Kidney glomerular epithelial cell (primary cell): ENCODE measurements around the gene CTSK.

Experiments
- DNase-seq: peaks from one replicate; lab custom pipeline; 2025; lab: John Stamatoyannopoulos, UW

CTSK gene

DNA sequence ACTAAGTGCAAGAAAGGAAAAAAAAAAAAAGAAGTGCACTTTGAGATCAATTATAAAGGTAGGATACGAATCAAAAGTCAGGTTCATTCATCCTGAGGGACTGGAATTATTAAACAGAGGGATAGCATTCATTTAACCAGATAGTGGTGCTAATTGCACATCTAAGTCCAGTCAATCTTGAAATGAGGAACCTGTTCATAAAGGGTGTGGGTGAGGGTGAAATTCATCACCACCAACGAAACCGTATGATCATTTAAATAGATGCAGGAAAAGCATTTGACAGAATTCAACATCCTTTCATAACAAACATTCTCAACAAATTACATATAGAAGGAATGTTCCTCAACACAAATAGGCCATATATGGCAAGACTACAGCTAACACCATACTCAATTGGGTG, 48.0 kb downstream of the CTSK start:
- DNase-seq, result no peak

DNA sequence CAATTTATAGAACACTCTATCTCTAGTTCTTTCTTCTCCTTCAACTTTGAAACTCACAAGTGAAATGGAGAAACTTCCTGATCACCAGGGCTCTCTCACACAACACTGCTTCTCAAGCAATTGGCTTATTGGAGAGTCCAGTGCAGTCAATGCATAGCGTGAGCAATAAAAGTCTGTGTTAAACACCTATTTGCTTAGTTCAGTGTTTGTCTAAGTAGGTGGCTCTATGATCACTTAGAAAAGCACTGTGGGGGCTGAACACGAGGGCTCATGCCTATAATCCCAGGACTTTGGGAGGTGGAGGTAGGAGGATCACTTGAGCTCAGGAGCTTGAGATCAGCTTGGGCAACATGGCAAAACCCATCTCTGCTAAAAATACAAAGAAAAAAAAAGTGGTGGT, 54.6 kb downstream of the CTSK start:
- no peak for DNase-seq

DNA sequence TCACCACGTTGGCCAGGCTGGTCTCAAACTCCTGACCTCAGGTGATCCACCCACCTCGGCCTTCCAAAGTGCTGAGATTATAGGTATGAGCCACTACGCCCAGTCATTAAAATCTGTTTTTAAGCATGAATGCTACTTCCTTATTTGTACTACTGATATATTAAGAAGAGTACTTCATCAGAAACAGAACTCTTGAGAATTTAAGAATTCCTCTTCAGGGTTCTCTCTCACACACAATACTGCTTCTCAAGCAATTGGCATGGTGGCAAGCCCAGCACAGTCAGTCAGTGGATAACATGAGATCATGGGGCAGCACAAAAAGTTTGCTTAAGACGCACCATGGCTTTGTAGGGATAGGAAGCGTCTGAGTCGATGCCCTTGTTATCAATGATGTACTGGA, 56.6 kb downstream of the CTSK start:
- no peak for DNase-seq

DNA sequence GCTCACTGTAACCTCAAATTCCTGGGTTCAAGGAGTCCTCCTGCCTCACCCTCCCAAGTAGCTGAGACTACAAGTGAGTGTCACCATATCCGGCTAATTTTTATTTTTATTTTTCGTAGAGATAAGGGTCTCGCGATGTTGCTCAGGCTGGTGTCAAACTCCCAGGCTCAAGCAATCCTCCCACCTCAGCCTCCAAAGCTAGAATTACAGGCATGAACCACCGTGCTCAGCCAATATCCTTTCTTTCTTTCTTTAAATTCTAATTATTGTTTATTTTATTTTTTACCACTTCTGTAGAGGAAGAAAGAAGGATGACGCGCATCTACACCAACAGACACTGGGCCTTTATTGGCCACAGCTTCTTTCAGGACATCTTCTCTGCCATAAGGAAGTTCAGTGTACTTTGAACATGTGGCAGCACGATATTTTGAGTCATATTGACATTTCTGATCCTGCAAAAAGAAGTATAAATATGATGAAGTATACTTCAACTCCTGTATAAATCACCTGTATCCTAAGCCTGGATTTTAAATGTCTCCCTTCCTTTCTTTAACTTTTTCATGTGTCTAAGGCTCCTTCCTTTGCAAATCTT, 58.2 kb downstream of the CTSK start:
- DNase-seq, result no peak

DNA sequence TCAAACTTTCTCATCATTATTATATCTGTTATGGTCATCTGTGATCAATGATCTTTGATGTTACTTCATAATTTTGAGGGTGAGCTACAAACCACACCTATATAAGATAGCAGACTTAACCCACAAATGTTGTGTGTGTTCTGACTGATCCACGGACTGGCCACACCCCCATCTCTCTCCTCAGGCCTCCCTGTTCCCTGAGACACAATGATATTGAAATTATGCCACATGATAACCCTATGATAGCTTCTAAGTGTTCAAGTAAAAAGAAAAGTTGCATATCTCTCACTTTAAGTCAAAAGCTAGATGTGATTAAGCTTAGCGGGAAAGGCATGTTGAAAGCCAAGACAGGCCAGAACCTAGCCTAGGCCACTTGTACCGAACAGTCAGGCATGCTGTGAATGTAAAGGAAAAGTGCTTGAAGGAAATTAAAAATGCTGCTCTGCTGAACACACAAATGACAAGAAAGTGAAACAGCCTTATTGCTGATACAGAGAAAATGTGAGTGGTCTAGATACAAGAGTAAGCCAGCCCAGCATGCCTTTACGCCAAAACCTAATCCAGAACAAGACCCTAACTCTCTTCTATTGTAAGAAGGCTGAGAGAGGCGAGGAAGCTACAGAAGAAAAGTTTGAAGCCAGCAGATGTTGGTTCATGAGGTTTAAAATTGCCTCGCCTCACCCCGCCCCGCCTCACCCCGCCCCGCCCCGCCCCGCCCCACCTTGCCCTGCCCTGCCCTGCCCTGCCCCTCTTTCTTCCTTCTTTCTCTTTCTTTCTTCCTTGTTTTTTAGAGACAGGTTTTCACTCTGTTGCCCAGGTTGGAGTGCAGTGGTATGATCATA, 59.0 kb downstream of the CTSK start:
- no peak for DNase-seq
